Measurements from ENCODE around the gene C6orf120. TPM values are rescaled to one million over a fixed set of nuclear protein-coding genes. Genes with fewer than 3 reads are reported as not detected.

Gene C6orf120
- total and polyA plus RNA-seq, 2 of the 13 experiments (the other 11 are each of a cell fraction or from before 2014, with no cell fraction given), result 21.7 to 29.9 TPM

- no peak for TF ChIP-seq ZNF318 (CRISPR knock-in tag; IDR thresholded peaks at IDR 0.05)
- TF ChIP-seq CEBPZ (IDR thresholded peaks at IDR 0.05; ENCODE audit: low read length), result no peak
- no peak for TF ChIP-seq EZH2 (conservative IDR thresholded peaks at IDR 0.05; ENCODE audit: low read depth, low read length)
- peak; percentile 83 for TF ChIP-seq CREM (IDR thresholded peaks at IDR 0.05)
- no peak for TF ChIP-seq CREM (CRISPR knock-in tag; IDR thresholded peaks at IDR 0.05)
- TF ChIP-seq ZNF850 (CRISPR knock-in tag; conservative IDR thresholded peaks at IDR 0.05), result no peak
- peak; percentile 82; the same call in 1 of the 2 replicates for TF ChIP-seq NAIF1 (CRISPR knock-in tag; IDR thresholded peaks at IDR 0.05; ENCODE audit: borderline replicate concordance)
- TF ChIP-seq ZNF225 (CRISPR knock-in tag; IDR thresholded peaks at IDR 0.05), result no peak; the same call in none of the 2 replicates
- TF ChIP-seq POLR2A (IDR thresholded peaks at IDR 0.05; ENCODE audit: insufficient read depth in 1 of 2, low read depth in 2 of 2, low read length in 2 of 2), result peak; percentile 74 to 98; a peak in 3 of 4 replicates
- TF ChIP-seq ZSCAN22 (CRISPR knock-in tag; IDR thresholded peaks at IDR 0.05), result no peak
- no peak for TF ChIP-seq KMT2B (CRISPR knock-in tag; IDR thresholded peaks at IDR 0.05)
- peak; percentile 99 for TF ChIP-seq FOXO1 (CRISPR knock-in tag; IDR thresholded peaks at IDR 0.05)
- TF ChIP-seq ZBTB3 (CRISPR knock-in tag; IDR thresholded peaks at IDR 0.05; ENCODE audit: borderline replicate concordance, low read depth), result no peak
- TF ChIP-seq SMARCC2 (IDR thresholded peaks at IDR 0.05), result no peak
- TF ChIP-seq MYNN (CRISPR knock-in tag; IDR thresholded peaks at IDR 0.05; ENCODE audit: low read depth), result no peak
- 0 out of 2 replicates have a peak, but pooled peaks have one; percentile 30 for TF ChIP-seq ZNF761 (CRISPR knock-in tag; conservative IDR thresholded peaks at IDR 0.05)
- TF ChIP-seq U2AF2 (IDR thresholded peaks at IDR 0.05; ENCODE audit: low read depth, low read length), result 0 out of 2 replicates have a peak, but pooled peaks have one; percentile 87
- TF ChIP-seq ZSCAN9 (CRISPR knock-in tag; IDR thresholded peaks at IDR 0.05; ENCODE audit: borderline replicate concordance), result peak; percentile 75
- no peak for TF ChIP-seq TEAD2 (CRISPR knock-in tag; IDR thresholded peaks at IDR 0.05)
- peak; percentile 92 for TF ChIP-seq NCOA2 (CRISPR knock-in tag; IDR thresholded peaks at IDR 0.05)
Observed at GRCh38 chr6:169725125-169726048, 23.5 kb downstream of the C6orf120 start (continued).
